ENCODE measurements around the gene TM4SF1. TPM values are rescaled to one million over a fixed set of nuclear protein-coding genes. Genes with fewer than 3 reads are reported as not detected.

TM4SF1 gene
- total RNA-seq, 4 donors from 2014 or later: 21.3 to 109 (median 32.3) TPM

- DNase-seq: no peak
- H3K4me1 ChIP-seq: peaks cover 0 to 6% (median 3%) of the 10 kb centered on the region in 4 donors
- no peak for TF ChIP-seq EP300 (IDR thresholded peaks at IDR 0.05; ENCODE audit: low read depth)
- no peak for TF ChIP-seq POLR2AphosphoS5 (IDR thresholded peaks at IDR 0.05)
- no peak for TF ChIP-seq CTCF (IDR thresholded peaks at IDR 0.05)
- intact Hi-C loops (cut with DNase I; ENCODE audit: low total_unique reads) (no loop called here), in situ Hi-C loops (cut with MboI; ENCODE audit: low pct_ligation_motif_present in 1 of 4, low pct_unique_long_range_greater_than_20kb in 1 of 4, low sequenced_read_pairs in 3 of 4) (no loop called here)
- H3K4me3 ChIP-seq: no peak overlapping the region
- H3K9me3 ChIP-seq: no peaks in the 10 kb centered on the region
- H3K27ac ChIP-seq: no peak overlapping the region
- no peaks in the 10 kb centered on the region for H3K27me3 ChIP-seq
- H3K36me3 ChIP-seq: no peaks in the 10 kb centered on the region
These were observed 40.5 kb downstream of the TM4SF1 start for GRCh38 chr3:149336925-149337324.

GRCh38 chr3:149333176-149333859 lies 44.1 kb downstream of the TM4SF1 start, which contains the start of gene TM4SF18:
TM4SF18 (minus strand) TSS chr3:149333636; CDS start chr3:149333382, 254 bp downstream.
- intact Hi-C loops (cut with DNase I; ENCODE audit: low total_unique reads): no loop called here
- TF ChIP-seq POLR2AphosphoS5 (IDR thresholded peaks at IDR 0.05): no peak
- no peak for TF ChIP-seq EP300 (IDR thresholded peaks at IDR 0.05; ENCODE audit: low read depth)
- TF ChIP-seq POLR2A (IDR thresholded peaks at IDR 0.05): no peak
- no peak for TF ChIP-seq CTCF (IDR thresholded peaks at IDR 0.05)
- Histone ChIP-seq H3K9me3 (no peaks in the 10 kb centered on the region), H3K27ac (no peak within 1 kb of the TSS), H3K36me3 (no peaks in the 10 kb centered on the region), H3K4me1 (no peaks in the 10 kb centered on the region), H3K27me3 (no peaks in the 10 kb centered on the region), H3K4me3 (no peak within 1 kb of the TSS)
- in situ Hi-C loops (cut with MboI; ENCODE audit: low pct_ligation_motif_present in 1 of 4, low pct_unique_long_range_greater_than_20kb in 1 of 4, low sequenced_read_pairs in 3 of 4): no loop called here
- DNase-seq: no peak
- 76 to 85% methylated on average over 9 to 11 of the region's 11 CpGs for WGBS, 2 donors (ENCODE audit: low coverage in 1 of 2)

GRCh38 chr3:149332771-149333170 lies 44.7 kb downstream of the TM4SF1 start:
- no peak for DNase-seq
- Histone ChIP-seq H3K9me3 (no peaks in the 10 kb centered on the region), H3K4me1 (no peaks in the 10 kb centered on the region), H3K36me3 (no peaks in the 10 kb centered on the region), H3K4me3 (no peak overlapping the region), H3K27ac (no peak overlapping the region), H3K27me3 (no peaks in the 10 kb centered on the region)
- TF ChIP-seq POLR2AphosphoS5 (IDR thresholded peaks at IDR 0.05): no peak
- TF ChIP-seq EP300 (IDR thresholded peaks at IDR 0.05; ENCODE audit: low read depth): no peak
- no peak for TF ChIP-seq CTCF (IDR thresholded peaks at IDR 0.05)
- TF ChIP-seq POLR2A (IDR thresholded peaks at IDR 0.05): no peak
- intact Hi-C loops (cut with DNase I; ENCODE audit: low total_unique reads): no loop called here
- in situ Hi-C loops (cut with MboI; ENCODE audit: low pct_ligation_motif_present in 1 of 4, low pct_unique_long_range_greater_than_20kb in 1 of 4, low sequenced_read_pairs in 3 of 4): no loop called here

GRCh38 chr3:149332227-149332765 lies 45.2 kb downstream of the TM4SF1 start:
- Histone ChIP-seq H3K36me3 (no peaks in the 10 kb centered on the region), H3K27ac (no peak overlapping the region), H3K27me3 (no peaks in the 10 kb centered on the region), H3K9me3 (no peaks in the 10 kb centered on the region), H3K4me1 (no peaks in the 10 kb centered on the region), H3K4me3 (no peak overlapping the region)
- TF ChIP-seq POLR2A (IDR thresholded peaks at IDR 0.05): no peak
- TF ChIP-seq POLR2AphosphoS5 (IDR thresholded peaks at IDR 0.05): no peak
- no peak for TF ChIP-seq EP300 (IDR thresholded peaks at IDR 0.05; ENCODE audit: low read depth)
- TF ChIP-seq CTCF (IDR thresholded peaks at IDR 0.05): no peak
- WGBS, 2 donors (ENCODE audit: low coverage in 1 of 2): 8 to 18% methylated on average over 1 of the region's 1 CpG
- intact Hi-C loops (cut with DNase I; ENCODE audit: low total_unique reads): no loop called here
- in situ Hi-C loops (cut with MboI; ENCODE audit: low pct_ligation_motif_present in 1 of 4, low pct_unique_long_range_greater_than_20kb in 1 of 4, low sequenced_read_pairs in 3 of 4): no loop called here
- no peak for DNase-seq

All from transverse colon (tissue), 4 donors.